ENCODE measurements around the gene ADGRV1. TPM values are rescaled to one million over a fixed set of nuclear protein-coding genes. Genes with fewer than 3 reads are reported as not detected.

The ADGRV1 gene
- total and polyA plus RNA-seq, 7 experiments from 2014 or later, result 0.32 to 1.1 TPM; not detected in 5

- intact Hi-C loops (cut with micrococcal nuclease), result no loop called here
- no peak overlapping the region for H3K27ac Mint-ChIP-seq
- no peak overlapping the region for H3K4me3 Mint-ChIP-seq
- no peak overlapping the region for H3K27ac ChIP-seq (ENCODE audit: low read depth, low read length)
- H3K36me3 Mint-ChIP-seq, result no peaks in the 10 kb centered on the region
- H3K36me3 ChIP-seq (ENCODE audit: control insufficient read depth in 2 of 3, insufficient read depth in 3 of 3, low read length in 3 of 3), result no peaks in the 10 kb centered on the region
- H3K4me1 ChIP-seq (ENCODE audit: control insufficient read depth in 2 of 2, insufficient read depth in 2 of 2, low read length in 2 of 2), result no peaks in the 10 kb centered on the region
- H3K9me3 Mint-ChIP-seq, result no peaks in the 10 kb centered on the region
- H3K27me3 Mint-ChIP-seq, result peaks cover 0 to 7% (median 0%) of the 10 kb centered on the region in 5 donors
- H3K27me3 ChIP-seq (ENCODE audit: control insufficient read depth in 2 of 2, insufficient read depth in 2 of 2, low read length in 2 of 2), result no peaks in the 10 kb centered on the region
- ChIA-PET CTCF (interaction anchor here (1.0 kb wide), 1 partner anchor 14 kb away, joined by 3 read pairs; no protein-coding TSS in a partner anchor), POLR2A (no interaction called here)
- H3K9me3 ChIP-seq (ENCODE audit: control insufficient read depth in 2 of 3, low read length in 3 of 3), result no peaks in the 10 kb centered on the region
- DNase-seq (no peak), ATAC-seq (no peak)
- peaks cover 0 to 10% (median 0%) of the 10 kb centered on the region in 7 donors for H3K4me1 Mint-ChIP-seq
- no peak overlapping the region for H3K4me3 ChIP-seq (ENCODE audit: low read length)
These were observed 583.0 kb downstream of the ADGRV1 start for GRCh38 chr5:91141642-91142041.

- ATAC-seq (no peak), DNase-seq (no peak)
- H3K36me3 ChIP-seq (ENCODE audit: control insufficient read depth in 2 of 3, insufficient read depth in 3 of 3, low read length in 3 of 3), result no peaks in the 10 kb centered on the region
- intact Hi-C loops (cut with micrococcal nuclease), result no loop called here
- H3K27ac Mint-ChIP-seq, result no peak overlapping the region
- H3K9me3 ChIP-seq (ENCODE audit: control insufficient read depth in 2 of 3, low read length in 3 of 3), result no peaks in the 10 kb centered on the region
- ChIA-PET CTCF (interaction anchor here (0.6 to 1.0 kb wide), 3 partner anchors 13 to 774 kb away, joined by 3 read pairs; no protein-coding TSS in a partner anchor), POLR2A (no interaction called here)
- H3K27me3 ChIP-seq (ENCODE audit: control insufficient read depth in 2 of 2, insufficient read depth in 2 of 2, low read length in 2 of 2), result no peaks in the 10 kb centered on the region
- no peaks in the 10 kb centered on the region for H3K36me3 Mint-ChIP-seq
- peaks cover 0 to 10% (median 0%) of the 10 kb centered on the region in 7 donors for H3K4me1 Mint-ChIP-seq
- H3K4me1 ChIP-seq (ENCODE audit: control insufficient read depth in 2 of 2, insufficient read depth in 2 of 2, low read length in 2 of 2), result no peaks in the 10 kb centered on the region
- no peak overlapping the region for H3K4me3 ChIP-seq (ENCODE audit: low read length)
- H3K27ac ChIP-seq (ENCODE audit: low read depth, low read length), result no peak overlapping the region
- H3K9me3 Mint-ChIP-seq, result no peaks in the 10 kb centered on the region
- peaks cover 0 to 7% (median 0%) of the 10 kb centered on the region in 5 donors for H3K27me3 Mint-ChIP-seq
- H3K4me3 Mint-ChIP-seq, result no peak overlapping the region
These were observed 583.8 kb downstream of the ADGRV1 start for GRCh38 chr5:91142386-91142785.

GRCh38 chr5:91142819-91143218, 584.2 kb downstream of the ADGRV1 start:
- Histone ChIP-seq H3K36me3 (ENCODE audit: control insufficient read depth in 2 of 3, insufficient read depth in 3 of 3, low read length in 3 of 3) (no peaks in the 10 kb centered on the region), H3K27me3 (ENCODE audit: control insufficient read depth in 2 of 2, insufficient read depth in 2 of 2, low read length in 2 of 2) (no peaks in the 10 kb centered on the region), H3K4me1 (ENCODE audit: control insufficient read depth in 2 of 2, insufficient read depth in 2 of 2, low read length in 2 of 2) (no peaks in the 10 kb centered on the region), H3K27ac (ENCODE audit: low read depth, low read length) (no peak overlapping the region), H3K4me3 (ENCODE audit: low read length) (no peak overlapping the region), H3K9me3 (ENCODE audit: control insufficient read depth in 2 of 3, low read length in 3 of 3) (no peaks in the 10 kb centered on the region)
- ChIA-PET CTCF (interaction anchor here (0.6 kb wide), 1 partner anchor 774 kb away, joined by 3 read pairs; no protein-coding TSS in a partner anchor), POLR2A (no interaction called here)
- ATAC-seq (no peak), DNase-seq (no peak)
- H3K9me3 Mint-ChIP-seq, result peaks cover 0 to under 1% (median 0%) of the 10 kb centered on the region in 11 donors
- intact Hi-C loops (cut with micrococcal nuclease), result no loop called here
- no peak overlapping the region for H3K4me3 Mint-ChIP-seq
- peaks cover 0 to 10% (median 0%) of the 10 kb centered on the region in 7 donors for H3K4me1 Mint-ChIP-seq
- peaks cover 0 to 7% (median 0%) of the 10 kb centered on the region in 5 donors for H3K27me3 Mint-ChIP-seq
- no peak overlapping the region for H3K27ac Mint-ChIP-seq
- H3K36me3 Mint-ChIP-seq, result no peaks in the 10 kb centered on the region

- no peaks in the 10 kb centered on the region for H3K4me1 ChIP-seq (ENCODE audit: control insufficient read depth in 2 of 2, insufficient read depth in 2 of 2, low read length in 2 of 2)
- DNase-seq, result no peak
- CTCF ChIA-PET, result no interaction called here
- Mint-ChIP-seq H3K36me3 (peaks cover 0 to 1% (median 0%) of the 10 kb centered on the region in 5 donors), H3K4me1 (peaks cover 0 to 10% (median 0%) of the 10 kb centered on the region in 7 donors), H3K9me3 (peaks cover 0 to 4% (median 0%) of the 10 kb centered on the region in 11 donors), H3K27me3 (peaks cover 0 to 6% (median 0%) of the 10 kb centered on the region in 5 donors), H3K27ac (no peak overlapping the region), H3K4me3 (no peak overlapping the region)
- H3K36me3 ChIP-seq (ENCODE audit: control insufficient read depth in 2 of 3, insufficient read depth in 3 of 3, low read length in 3 of 3), result no peaks in the 10 kb centered on the region
- no peak overlapping the region for H3K27ac ChIP-seq (ENCODE audit: low read depth, low read length)
- ATAC-seq, result no peak
- H3K9me3 ChIP-seq (ENCODE audit: control insufficient read depth in 2 of 3, low read length in 3 of 3), result no peaks in the 10 kb centered on the region
- H3K27me3 ChIP-seq (ENCODE audit: control insufficient read depth in 2 of 2, insufficient read depth in 2 of 2, low read length in 2 of 2), result no peaks in the 10 kb centered on the region
- POLR2A ChIA-PET, result no interaction called here
- intact Hi-C loops (cut with micrococcal nuclease), result no loop called here
- no peak overlapping the region for H3K4me3 ChIP-seq (ENCODE audit: low read length)
These were observed 585.2 kb downstream of the ADGRV1 start for GRCh38 chr5:91143840-91144239.

- Histone ChIP-seq H3K27me3 (ENCODE audit: control insufficient read depth in 2 of 2, insufficient read depth in 2 of 2, low read length in 2 of 2) (no peaks in the 10 kb centered on the region), H3K4me3 (ENCODE audit: low read length) (no peak overlapping the region), H3K4me1 (ENCODE audit: control insufficient read depth in 2 of 2, insufficient read depth in 2 of 2, low read length in 2 of 2) (no peaks in the 10 kb centered on the region), H3K27ac (ENCODE audit: low read depth, low read length) (no peak overlapping the region), H3K36me3 (ENCODE audit: control insufficient read depth in 2 of 3, insufficient read depth in 3 of 3, low read length in 3 of 3) (no peaks in the 10 kb centered on the region), H3K9me3 (ENCODE audit: control insufficient read depth in 2 of 3, low read length in 3 of 3) (no peaks in the 10 kb centered on the region)
- DNase-seq, result no peak
- no peak overlapping the region for H3K27ac Mint-ChIP-seq
- POLR2A ChIA-PET, result no interaction called here
- peaks cover 0 to 3% (median 0%) of the 10 kb centered on the region in 5 donors for H3K36me3 Mint-ChIP-seq
- H3K27me3 Mint-ChIP-seq, result peaks cover 0 to 4% (median 0%) of the 10 kb centered on the region in 5 donors
- peaks cover 0 to 9% (median 0%) of the 10 kb centered on the region in 7 donors for H3K4me1 Mint-ChIP-seq
- ATAC-seq, result no peak
- CTCF ChIA-PET, result no interaction called here
- peaks cover 0 to 6% (median 0%) of the 10 kb centered on the region in 11 donors for H3K9me3 Mint-ChIP-seq
- intact Hi-C loops (cut with micrococcal nuclease), result no loop called here
- H3K4me3 Mint-ChIP-seq, result no peak overlapping the region
These were observed 586.1 kb downstream of the ADGRV1 start for GRCh38 chr5:91144491-91145332.

- CTCF ChIA-PET, result no interaction called here
- H3K9me3 Mint-ChIP-seq, result peaks cover 0 to 8% (median 0%) of the 10 kb centered on the region in 11 donors
- Histone ChIP-seq H3K4me1 (ENCODE audit: control insufficient read depth in 2 of 2, insufficient read depth in 2 of 2, low read length in 2 of 2) (no peaks in the 10 kb centered on the region), H3K27ac (ENCODE audit: low read depth, low read length) (no peak overlapping the region), H3K4me3 (ENCODE audit: low read length) (no peak overlapping the region), H3K9me3 (ENCODE audit: control insufficient read depth in 2 of 3, low read length in 3 of 3) (no peaks in the 10 kb centered on the region), H3K36me3 (ENCODE audit: control insufficient read depth in 2 of 3, insufficient read depth in 3 of 3, low read length in 3 of 3) (no peaks in the 10 kb centered on the region), H3K27me3 (ENCODE audit: control insufficient read depth in 2 of 2, insufficient read depth in 2 of 2, low read length in 2 of 2) (no peaks in the 10 kb centered on the region)
- H3K27ac Mint-ChIP-seq, result no peak overlapping the region
- intact Hi-C loops (cut with micrococcal nuclease), result no loop called here
- no peak overlapping the region for H3K4me3 Mint-ChIP-seq
- H3K36me3 Mint-ChIP-seq, result peaks cover 0 to 3% (median 0%) of the 10 kb centered on the region in 5 donors
- DNase-seq (no peak), ATAC-seq (no peak)
- peaks cover 0 to 7% (median 0%) of the 10 kb centered on the region in 7 donors for H3K4me1 Mint-ChIP-seq
- peaks cover 0 to 6% (median 0%) of the 10 kb centered on the region in 5 donors for H3K27me3 Mint-ChIP-seq
- POLR2A ChIA-PET, result no interaction called here
These were observed 586.7 kb downstream of the ADGRV1 start for GRCh38 chr5:91145333-91145620.

- POLR2A ChIA-PET, result no interaction called here
- no peak for DNase-seq
- CTCF ChIA-PET, result no interaction called here
- no peaks in the 10 kb centered on the region for H3K9me3 ChIP-seq (ENCODE audit: control insufficient read depth in 2 of 3, low read length in 3 of 3)
- no peak overlapping the region for H3K27ac ChIP-seq (ENCODE audit: low read depth, low read length)
- Mint-ChIP-seq H3K9me3 (peaks cover 0 to 8% (median 0%) of the 10 kb centered on the region in 11 donors), H3K4me1 (peaks cover 0 to 7% (median 0%) of the 10 kb centered on the region in 7 donors), H3K27ac (no peak overlapping the region), H3K4me3 (no peak overlapping the region), H3K36me3 (peaks cover 0 to 3% (median 0%) of the 10 kb centered on the region in 5 donors), H3K27me3 (peaks cover 0 to 7% (median 0%) of the 10 kb centered on the region in 5 donors)
- no peaks in the 10 kb centered on the region for H3K27me3 ChIP-seq (ENCODE audit: control insufficient read depth in 2 of 2, insufficient read depth in 2 of 2, low read length in 2 of 2)
- H3K4me3 ChIP-seq (ENCODE audit: low read length), result no peak overlapping the region
- H3K36me3 ChIP-seq (ENCODE audit: control insufficient read depth in 2 of 3, insufficient read depth in 3 of 3, low read length in 3 of 3), result no peaks in the 10 kb centered on the region
- intact Hi-C loops (cut with micrococcal nuclease), result no loop called here
- no peaks in the 10 kb centered on the region for H3K4me1 ChIP-seq (ENCODE audit: control insufficient read depth in 2 of 2, insufficient read depth in 2 of 2, low read length in 2 of 2)
- ATAC-seq, result peak; percentile 34
These were observed 587.6 kb downstream of the ADGRV1 start for GRCh38 chr5:91146230-91146629.

Measured in naive thymus-derived CD4-positive, alpha-beta T cell (primary cell).